DMS79 (cell line): ENCODE measurements around the gene DGCR2.
"Not testable (repeated sequence)": the region's sequence is repeated elsewhere in the genome, so short reads cannot be mapped to it uniquely, and the experiment has no call there.

Experiments
- DNase-seq: peaks from one replicate; lab custom pipeline; 2025; lab: John Stamatoyannopoulos, UW

DGCR2 gene

DNA sequence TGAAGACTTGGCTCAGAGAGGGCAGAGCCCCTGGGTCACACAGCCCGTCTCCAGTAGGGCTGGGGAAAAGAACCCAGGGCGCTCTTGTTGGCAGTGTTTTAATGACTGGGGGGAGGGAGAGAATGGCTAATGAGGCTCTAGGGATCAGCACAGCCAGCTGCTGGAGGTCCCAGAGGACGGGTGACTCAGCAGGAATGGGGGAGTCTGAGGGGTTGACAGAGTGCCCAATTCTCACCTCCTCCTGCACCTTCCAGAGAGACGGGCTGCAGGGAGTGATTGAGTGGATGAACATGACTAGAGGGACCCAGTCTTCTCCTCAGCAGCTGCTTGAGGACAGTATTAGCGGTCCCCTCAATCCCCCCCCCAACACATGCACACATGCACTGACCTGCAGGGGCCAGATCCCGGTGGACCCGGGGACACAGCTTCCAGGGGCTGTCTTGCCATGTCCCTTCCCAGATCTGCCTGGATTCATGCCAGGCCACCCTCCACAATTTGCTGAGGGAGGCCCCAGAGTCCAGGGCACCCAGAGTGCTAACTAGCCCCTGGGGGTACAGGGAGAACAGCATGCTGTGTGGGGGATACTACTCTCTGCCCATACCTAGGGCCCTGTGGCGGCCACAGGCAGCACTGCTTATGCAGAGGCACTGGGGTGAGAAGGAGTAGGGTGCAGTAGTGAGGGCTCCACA, 94.7 kb downstream of the DGCR2 start:
- not testable (repeated sequence) for DNase-seq

DNA sequence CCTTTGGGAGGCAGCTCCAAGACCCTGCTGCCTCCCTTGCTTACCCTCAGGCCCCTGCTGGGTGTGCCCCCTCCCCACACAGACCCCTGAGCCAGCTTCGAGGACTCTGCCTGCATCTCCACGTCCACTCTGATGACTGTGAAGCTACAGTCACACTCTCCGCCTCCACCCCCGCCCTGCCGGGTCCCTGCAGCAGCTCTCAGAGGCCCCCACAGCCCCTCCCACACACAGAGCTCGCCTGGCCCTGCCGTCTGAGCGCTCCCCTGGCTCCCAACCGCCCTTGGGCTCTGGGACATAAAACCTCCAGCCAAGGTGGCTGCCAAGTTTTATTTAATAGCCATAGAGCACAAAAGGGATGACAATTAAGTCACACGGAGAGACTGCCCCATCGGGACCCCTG, 96.1 kb downstream of the DGCR2 start:
- not testable (repeated sequence) for DNase-seq

DNA sequence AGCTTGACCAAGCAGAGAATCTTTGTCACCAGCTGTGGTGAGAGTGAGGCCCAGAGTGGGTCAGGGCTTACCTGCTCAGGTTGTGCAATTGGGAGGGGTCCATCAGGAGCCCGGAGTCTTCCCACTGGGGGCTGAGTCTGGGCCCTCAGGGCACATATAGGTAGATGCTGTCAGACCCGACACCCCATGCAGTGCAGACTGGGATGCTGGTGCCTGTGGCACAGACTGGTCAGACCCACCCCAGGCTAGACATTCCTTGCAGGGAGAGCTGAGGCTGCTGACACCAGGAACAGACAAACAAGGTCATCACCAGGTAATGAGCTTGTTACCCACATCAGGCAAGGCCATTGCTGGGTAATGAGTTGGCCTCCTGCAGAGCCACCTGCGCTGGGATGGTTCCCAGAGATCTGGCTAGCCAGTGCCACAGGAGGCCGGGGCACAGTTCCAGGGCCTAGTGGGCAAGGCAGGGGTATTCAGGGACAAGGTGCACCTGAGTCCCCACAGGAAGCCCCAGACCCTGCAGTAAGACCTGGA, 97.2 kb downstream of the DGCR2 start:
- not testable (repeated sequence) for DNase-seq

DNA sequence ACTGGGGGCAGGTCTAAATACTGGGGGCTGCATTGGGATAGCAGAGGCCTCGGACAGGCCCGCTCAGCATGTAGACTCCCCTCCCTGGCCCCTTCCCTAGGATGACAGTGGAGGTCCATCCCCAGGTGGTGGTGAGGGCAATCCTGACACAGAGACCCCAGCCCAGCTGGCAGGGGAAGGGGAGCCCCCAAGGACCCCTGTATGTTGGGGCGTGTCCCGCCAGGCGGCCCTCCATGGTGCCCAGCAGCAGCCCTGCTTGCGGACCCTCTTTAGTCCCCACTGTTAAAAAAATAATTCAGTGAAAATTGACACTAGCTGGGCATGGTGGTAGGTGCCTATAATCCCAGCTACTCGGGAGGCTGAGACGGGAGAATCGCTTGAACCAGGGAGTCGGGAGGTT, 98.3 kb downstream of the DGCR2 start:
- not testable (repeated sequence) for DNase-seq

DNA sequence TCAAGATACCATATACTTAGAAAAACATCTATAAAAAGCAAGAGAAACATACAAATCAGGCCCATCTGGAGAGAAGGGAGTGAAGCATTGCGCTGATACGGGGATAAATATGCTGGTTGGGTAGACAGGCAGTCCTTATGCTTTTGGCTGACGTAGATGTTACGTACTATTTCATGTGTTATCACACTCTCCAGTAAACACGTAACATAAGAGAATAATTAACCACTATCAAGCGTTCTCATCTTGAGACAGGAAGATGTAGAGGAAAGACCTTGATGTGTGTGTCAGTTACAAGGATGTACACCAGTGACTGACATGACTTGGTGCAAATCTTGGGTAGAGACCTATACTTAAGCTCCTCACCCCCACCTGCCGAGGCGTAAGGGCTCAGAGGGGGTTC, 99.5 kb downstream of the DGCR2 start:
- no peak for DNase-seq

DNA sequence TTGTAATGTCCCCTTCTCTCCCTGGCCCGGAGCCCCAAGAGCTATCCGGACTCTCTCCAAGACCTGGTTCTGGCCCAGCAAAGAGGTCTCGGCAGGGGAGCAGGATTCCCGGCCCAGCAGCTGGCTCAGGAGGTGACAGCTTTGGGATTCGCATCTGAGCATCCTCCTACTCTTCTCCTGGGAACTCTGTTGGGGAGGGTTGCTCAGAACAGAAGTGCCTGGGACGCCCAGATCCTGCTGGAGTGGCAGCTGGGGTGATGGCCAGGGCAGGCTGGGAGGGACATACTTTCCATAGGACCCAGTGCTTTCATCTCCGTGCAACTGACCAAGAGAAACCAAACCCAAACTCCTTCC, 102.6 kb downstream of the DGCR2 start:
- no peak for DNase-seq

DNA sequence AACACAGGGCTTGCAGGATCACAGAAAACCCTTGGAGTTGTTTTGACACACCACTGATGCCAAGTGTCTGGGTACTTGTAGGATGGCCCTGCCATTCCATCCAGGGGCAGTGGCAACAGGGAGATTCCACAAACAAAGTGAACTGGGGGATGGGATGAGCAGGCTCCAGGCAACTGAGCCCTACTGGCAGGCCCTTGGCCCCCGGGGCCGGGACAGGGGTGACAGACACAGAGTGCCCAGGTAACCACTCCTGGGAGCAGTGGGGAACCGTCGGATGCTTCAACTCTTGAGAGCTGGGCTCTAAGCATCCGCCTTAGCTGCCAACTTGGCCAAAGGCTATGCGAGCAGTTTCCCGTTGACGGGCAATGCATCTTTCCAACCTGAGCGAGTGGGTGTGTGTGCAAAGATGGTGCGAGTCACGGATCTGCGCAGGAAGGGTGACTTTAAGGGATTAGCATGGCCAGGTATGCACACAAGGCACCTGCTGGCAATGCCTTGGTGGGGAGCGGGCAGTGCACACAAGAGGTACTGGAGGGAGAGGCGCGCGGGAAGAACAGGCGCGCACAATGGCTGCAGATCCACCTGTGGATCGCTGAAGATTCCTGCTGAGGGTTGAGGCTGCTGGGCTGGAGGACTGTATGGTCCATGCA, 103.1 kb downstream of the DGCR2 start:
- no peak for DNase-seq

DNA sequence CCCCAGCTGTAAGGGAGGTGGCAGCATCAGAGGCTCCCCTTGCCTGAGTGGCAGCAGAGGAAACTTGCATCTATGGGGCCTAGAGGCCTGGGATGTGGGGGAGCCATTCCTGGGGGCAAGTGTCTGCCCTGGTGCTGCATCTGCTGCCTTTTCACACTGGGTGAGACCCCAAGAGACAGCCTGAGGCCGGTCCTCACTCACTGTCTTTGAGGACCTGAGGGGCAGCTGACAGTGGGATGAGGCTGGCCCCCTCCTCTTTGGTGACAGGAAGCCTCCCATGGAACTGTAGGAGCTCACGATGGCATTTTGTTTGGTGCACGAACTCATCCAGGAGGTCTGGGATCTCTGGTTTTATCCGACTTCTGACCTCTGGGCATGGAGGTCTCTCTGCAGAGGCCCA, 104.0 kb downstream of the DGCR2 start:
- no peak for DNase-seq

DNA sequence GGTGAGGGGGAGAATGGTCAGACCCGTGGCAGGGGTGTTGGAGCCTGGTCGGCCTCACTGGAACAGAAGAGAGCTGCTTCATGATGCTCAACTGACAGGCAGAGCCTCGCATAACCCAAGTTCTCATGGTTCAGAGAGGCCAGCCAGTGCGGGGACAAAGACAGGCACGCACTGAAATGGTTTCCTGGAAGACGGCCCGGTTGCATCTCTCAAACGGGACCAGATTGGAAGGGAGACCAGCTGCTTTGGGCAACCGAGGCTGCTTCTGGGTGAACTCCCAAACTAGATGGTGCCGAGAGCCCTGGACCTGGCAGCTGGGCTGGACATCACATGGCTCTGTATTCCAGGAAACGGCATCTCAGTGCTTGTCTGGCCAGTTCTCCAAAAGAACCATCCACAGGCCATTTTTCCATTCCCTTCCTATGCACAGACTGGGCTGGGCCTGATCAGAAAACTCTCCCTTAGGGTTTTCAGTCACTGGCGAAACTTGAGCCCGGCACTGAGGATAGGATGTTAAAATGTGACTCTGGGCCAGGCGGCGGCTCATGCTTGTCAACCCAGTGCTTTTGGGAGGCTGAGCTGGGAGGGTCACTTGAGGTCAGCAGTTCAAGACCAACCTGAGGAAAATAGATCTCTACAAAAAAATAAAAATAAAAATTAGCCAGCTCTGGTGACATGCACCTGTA, 106.0 kb downstream of the DGCR2 start:
- DNase-seq = no peak

DNA sequence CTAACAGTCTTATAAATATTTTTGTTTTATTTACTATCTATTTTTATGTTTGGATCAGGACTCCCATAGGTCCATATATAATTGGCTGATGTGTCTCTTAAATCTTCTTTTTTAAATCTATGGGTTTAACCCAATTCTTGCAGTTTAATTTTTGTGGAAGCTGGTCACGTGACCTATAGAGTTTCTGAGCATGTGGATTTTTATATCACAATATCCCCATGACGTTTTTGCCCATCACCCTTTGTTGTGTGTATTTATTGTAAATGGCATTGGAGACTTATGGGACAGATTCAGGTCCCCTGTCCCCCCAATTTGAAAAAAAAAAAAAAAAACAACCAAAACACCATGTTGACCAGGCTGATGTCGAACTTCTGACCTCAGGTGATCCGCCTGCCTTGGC, 107.3 kb downstream of the DGCR2 start:
- DNase-seq = no peak

DNA sequence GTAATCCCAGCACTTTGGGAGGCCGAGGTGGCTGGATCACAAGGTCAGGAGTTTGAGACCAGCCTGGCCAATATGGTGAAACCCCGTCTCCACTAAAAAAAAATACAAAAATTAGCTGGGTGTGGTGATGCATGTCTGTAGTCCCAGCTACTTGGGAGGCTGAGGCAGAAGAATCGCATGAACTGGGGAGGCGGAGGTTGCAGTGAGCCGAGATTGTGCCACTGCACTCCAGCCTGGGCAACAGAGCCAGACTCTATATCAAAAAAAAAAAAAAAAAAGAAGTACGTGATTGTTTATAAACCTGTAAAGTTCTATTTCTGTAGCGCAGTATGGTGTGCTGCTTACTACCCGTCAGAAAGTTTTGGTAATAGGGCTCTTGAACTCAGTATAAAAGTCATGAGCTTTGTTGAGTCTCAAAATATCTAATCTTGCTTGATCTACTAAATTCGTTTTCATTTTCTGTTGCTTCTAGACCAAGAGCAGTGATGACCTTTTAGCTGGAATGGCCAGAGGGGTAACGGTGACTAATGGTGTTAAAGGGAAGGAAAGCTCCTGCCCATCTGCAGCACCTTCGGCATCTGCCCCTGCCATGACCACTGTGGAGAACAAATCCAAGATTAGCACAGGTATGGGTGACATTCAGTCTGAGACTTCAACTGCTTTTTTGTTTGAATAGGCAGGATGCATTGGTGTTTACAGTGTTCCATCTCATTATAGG, 108.2 kb downstream of the DGCR2 start:
- not testable (repeated sequence) for DNase-seq

DNA sequence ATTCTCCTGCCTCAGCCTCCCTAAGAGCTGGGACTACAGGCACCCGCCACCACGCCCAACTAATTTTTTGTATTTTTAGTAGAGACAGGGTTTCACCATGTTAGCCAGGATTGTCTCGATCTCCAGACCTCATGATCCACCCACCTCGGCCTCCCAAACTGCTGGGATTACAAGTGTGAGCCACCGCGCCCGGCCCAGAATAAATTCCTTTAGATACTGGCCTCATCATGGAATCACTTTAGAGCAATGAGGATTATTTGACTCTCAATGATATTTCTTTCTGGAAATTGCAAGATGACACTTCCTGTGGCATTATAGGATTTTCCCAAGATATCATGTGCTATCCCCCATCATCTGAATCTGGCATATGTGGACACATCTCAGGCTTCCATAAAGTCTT, 108.8 kb downstream of the DGCR2 start:
- not testable (repeated sequence) for DNase-seq

DNA sequence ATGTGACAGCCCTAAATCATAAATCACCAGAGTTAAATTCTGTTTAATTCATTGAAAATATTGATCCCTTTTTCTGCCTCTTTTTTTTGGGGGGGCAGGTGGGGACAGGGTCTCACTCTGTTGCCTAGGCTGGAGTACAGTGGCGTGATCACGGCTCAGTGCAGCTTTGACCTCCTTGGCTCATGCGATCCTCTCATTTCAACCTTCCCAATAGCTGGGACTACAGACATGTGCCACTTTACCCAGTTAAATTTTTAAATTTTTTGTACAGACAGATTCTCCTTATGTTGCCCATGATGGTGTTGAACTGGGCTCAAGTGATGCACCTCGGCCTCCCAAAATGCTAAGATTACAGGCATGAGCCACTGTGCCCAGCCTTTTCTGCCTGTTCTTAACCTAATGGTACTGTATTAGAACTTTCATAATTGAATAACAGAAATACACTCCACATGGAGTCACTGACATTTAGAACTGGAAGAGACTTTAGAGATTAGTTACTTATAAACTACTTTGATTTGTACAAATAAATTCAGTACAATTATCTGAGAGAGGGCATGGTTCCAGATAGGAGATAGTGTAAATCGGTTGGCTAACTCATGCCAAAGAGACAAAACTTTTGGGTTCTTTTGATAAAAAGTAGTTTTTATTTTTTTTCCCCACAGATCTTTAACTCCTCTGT, 109.8 kb downstream of the DGCR2 start:
- DNase-seq = no peak

DNA sequence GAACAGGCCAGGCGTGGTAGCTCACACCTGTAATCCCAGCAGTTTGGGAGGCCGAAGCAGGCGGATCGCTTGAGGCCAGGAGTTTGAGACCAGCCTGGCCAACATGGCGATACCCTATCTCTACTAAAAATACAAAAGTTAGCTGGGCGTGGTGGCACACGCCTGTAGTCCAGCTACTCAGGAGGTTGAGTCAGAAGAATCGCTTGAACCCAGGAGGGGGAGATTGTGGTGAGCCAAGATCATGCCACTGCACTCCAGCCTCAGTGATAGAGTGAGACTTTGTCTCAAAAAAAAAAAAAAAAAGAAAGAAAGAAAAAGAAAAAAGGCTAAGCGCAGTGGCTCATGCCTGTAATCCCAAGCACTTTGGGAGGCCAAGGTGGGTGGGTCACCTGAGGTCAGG, 110.6 kb downstream of the DGCR2 start:
- DNase-seq = not testable (repeated sequence)

DNA sequence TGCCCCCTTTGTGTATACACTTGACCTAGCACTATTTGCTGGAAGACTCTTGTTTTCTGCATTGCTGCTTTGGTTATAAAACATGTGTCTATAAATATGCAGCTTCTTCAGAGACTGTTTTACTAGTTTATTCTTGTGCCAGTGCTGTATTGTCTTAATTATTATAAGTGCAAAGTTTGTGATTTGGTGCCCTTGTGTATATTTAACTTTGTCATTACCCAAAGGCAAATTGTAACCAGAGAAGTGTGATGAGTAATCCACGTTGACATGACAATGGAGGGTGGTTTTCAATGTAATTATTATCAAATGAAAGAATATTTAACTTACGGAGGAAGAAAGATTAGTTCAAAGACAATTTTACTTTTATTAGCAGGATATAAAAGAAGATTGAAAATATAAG, 111.1 kb downstream of the DGCR2 start:
- DNase-seq = no peak

DNA sequence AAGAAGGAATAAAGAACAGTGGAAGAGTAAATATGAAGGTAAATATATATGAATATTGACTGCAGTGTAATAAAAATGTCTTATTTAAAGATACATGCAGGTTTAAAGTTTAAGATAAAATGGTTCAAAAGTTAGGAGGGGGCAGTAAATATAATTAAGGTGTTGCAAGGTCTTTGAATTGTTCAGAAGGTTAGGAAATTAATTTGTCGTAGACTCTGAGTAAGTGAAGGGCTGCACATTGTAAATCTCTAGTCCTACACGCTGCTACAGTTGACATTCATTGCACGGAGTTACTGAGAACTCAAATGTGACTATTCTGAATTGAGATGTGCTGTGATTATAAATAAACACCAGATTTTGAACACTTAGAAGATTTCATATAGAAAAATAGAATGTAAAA, 116.3 kb downstream of the DGCR2 start:
- no peak for DNase-seq

DNA sequence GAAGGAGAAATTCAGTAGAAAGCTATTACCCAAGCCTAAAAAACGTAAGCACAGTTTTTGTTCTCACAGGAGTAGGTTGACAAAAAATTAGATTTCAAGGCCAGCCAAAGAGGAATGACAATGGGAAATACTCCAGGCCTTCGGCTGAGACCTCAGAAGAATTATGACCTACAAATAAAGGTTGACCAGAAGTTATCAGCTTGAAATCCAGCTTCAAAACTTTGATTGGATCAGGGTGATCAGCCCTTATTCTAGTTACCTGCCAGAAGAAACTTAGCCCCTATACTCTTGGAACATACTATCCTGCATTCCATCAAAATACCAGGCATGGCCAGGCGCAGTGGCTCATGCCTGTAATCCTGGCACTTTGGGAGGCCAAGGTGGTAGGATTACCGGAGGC, 117.7 kb downstream of the DGCR2 start:
- DNase-seq = no peak

DNA sequence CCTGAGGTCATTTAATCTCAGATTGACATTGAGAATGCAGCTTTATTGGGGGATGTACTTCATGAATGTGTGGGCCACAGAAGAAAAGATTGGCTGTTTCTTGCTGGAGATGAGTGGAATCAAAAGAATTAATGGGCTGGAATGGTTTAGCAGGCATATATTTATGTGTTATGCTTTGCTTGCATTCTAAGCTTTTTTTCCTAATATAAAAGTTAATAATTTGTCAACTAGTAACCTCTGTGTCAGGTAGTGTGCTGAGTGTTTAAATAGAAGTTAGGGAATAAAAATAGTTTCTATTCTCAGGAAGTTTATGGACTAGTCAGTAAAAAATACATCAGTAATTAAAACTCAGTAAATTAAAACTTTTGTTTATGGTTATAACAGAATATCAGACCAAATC, 118.7 kb downstream of the DGCR2 start:
- DNase-seq = no peak

DNA sequence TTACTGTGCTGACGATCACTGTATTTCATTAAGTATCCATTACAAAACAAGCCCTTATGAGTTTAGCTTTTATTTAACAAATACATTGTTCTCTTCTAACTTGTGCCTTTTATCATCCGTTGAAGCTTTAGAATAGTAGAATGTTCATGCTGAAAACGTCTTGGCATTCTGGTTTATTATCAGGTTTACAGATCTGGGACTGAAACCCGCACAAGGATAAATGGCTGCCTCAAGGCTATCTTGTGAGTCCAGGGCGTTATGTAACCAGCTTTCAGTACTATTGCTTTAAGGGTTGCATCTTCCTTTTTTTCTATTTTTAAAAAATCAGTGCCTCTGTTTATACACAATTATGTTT, 119.6 kb downstream of the DGCR2 start:
- DNase-seq = no peak

DNA sequence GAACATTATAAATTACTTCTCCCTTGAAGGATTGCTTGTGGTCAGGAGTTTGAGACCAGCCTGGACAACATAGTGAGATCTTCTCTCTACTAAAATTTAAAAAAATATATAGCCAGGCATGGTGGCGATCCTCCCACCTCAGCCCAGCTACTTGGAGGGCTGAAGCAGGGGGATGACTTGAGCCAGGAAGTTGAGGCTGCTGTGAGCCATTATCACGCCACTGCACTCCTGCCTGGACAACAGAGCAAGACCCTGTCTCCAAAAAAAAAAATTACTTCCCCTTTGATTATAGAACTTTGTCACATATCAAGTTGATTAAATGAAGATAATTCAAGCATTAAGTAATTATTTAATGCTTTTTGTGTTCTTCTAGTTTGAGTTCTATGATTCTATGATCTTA, 121.0 kb downstream of the DGCR2 start:
- no peak for DNase-seq

DNA sequence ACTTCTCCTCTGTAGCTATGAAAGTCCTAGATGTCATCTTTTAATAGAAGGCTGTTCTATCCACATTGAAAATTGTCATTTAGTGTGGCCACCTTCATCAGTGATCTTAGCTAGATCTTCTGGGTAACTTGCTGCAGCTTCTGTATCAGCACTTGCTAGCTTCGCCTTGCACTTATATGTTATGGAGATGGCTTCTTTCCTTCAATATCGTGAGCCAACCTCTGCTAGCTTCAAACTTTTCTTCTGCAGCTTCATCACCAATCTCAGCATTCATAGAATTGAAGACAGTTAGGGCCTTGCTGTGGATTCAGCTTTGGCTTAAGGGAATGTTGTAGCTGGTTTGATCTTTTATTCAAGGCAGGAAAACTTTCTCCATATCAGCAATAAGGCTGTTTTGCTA, 122.1 kb downstream of the DGCR2 start:
- not testable (repeated sequence) for DNase-seq

DNA sequence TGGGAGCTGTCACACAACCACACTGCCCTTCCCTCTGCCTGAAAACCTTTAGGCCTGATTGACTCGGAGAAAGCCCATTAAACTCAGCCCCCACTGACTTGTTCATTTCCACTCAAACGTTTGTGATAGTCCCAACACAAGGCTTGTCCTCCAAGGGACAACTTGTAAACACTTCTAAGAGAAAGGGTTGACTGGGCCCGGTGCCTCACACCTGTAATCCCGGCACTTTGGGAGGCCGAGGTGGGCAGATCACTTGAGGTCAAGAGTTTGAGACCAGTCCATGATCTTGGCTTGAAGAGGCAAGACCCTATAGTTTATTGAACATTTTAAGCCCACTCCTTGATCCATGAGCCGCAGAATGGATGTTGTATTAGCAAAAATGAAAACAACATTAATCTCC, 122.8 kb downstream of the DGCR2 start:
- no peak for DNase-seq
